Measurements from ENCODE around the gene ATR.

The ATR gene

DNA sequence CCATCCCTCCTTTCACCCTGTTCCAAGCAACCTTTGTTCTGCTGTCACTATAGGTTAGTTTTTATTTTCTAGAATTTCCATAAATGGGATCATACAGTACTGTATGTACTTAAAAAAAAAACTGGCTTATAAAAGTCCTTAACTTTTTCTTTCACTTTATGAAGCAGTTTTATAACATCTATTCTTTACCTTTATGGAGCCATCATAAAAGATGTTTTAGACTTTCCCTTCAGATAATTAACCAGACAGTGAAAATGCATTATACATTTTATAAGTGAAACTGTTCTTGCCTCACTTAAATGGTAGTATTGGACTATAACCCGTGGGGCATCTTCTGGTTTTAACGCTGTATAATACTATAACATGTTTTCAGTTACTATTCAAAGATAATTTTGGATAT lies 43.9 kb upstream of the ATR start:
- intact Hi-C loops (cut with DNase I; ENCODE audit: low total_unique reads): no loop called here
- no peaks in the 10 kb centered on the region for H3K36me3 ChIP-seq
- H3K4me3 ChIP-seq: no peak overlapping the region
- H3K9me3 ChIP-seq: no peaks in the 10 kb centered on the region
- no peaks in the 10 kb centered on the region for H3K4me1 ChIP-seq
- no peak overlapping the region for H3K27ac ChIP-seq
- TF ChIP-seq, protein P1, sequence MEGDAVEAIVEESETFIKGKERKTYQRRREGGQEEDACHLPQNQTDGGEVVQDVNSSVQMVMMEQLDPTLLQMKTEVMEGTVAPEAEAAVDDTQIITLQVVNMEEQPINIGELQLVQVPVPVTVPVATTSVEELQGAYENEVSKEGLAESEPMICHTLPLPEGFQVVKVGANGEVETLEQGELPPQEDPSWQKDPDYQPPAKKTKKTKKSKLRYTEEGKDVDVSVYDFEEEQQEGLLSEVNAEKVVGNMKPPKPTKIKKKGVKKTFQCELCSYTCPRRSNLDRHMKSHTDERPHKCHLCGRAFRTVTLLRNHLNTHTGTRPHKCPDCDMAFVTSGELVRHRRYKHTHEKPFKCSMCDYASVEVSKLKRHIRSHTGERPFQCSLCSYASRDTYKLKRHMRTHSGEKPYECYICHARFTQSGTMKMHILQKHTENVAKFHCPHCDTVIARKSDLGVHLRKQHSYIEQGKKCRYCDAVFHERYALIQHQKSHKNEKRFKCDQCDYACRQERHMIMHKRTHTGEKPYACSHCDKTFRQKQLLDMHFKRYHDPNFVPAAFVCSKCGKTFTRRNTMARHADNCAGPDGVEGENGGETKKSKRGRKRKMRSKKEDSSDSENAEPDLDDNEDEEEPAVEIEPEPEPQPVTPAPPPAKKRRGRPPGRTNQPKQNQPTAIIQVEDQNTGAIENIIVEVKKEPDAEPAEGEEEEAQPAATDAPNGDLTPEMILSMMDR (IDR thresholded peaks at IDR 0.05): no peak
- no peaks in the 10 kb centered on the region for H3K27me3 ChIP-seq
- no peak for DNase-seq

DNA sequence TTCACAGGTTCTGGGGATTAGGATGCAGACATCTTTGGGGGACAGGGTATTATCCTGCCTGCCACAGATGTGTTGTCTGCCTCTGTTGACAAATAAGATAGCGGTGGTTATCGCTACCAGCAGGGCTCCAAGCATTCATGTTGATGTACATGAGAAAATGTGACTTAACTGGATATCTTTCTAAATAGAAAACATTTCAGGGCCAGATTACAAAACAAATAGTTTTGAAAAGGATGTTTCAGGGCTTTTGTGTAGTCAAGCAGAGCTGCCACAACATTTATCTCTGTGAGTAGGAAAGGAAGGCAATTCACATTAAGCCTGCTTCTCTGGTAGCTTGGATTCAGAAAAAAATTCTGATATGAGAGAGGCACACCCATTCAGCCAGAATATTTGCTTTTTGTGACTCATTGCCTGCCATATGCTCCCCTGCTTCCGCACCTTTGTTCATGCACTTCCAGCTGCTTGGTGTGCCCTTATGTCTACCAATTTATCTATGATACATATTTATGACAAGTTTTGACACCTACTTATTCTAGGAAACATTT lies 40.5 kb upstream of the ATR start:
- no peak for DNase-seq
- TF ChIP-seq, protein P1 (IDR thresholded peaks at IDR 0.05): no peak
- H3K4me3 ChIP-seq: no peak overlapping the region
- intact Hi-C loops (cut with DNase I; ENCODE audit: low total_unique reads): no loop called here
- no peaks in the 10 kb centered on the region for H3K9me3 ChIP-seq
- H3K4me1 ChIP-seq: no peaks in the 10 kb centered on the region
- H3K36me3 ChIP-seq: no peaks in the 10 kb centered on the region
- no peaks in the 10 kb centered on the region for H3K27me3 ChIP-seq
- no peak overlapping the region for H3K27ac ChIP-seq

DNA sequence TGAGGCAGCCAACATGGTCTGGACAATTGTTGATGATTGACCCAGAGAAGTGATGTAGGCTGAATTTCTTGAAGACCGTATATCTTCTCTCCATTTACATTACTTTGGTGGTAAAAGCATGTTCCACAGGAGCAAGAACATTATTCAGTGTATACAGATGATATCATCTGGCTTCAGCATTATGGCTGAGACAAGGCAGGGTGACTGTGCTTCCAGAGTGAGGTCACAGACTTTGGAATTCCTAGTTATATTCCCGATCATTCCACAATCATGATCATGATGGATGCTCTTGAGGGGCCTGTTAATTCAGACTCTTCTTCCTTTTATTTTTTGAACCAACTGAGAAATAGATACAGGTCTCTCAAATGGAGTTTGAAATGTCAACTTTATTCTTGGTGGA lies 36.6 kb upstream of the ATR start:
- Histone ChIP-seq H3K27ac (no peak overlapping the region), H3K36me3 (no peaks in the 10 kb centered on the region), H3K27me3 (no peaks in the 10 kb centered on the region), H3K4me1 (no peaks in the 10 kb centered on the region), H3K4me3 (no peak overlapping the region), H3K9me3 (no peaks in the 10 kb centered on the region)
- DNase-seq: no peak
- intact Hi-C loops (cut with DNase I; ENCODE audit: low total_unique reads): no loop called here
- TF ChIP-seq, protein P1 (IDR thresholded peaks at IDR 0.05): no peak

DNA sequence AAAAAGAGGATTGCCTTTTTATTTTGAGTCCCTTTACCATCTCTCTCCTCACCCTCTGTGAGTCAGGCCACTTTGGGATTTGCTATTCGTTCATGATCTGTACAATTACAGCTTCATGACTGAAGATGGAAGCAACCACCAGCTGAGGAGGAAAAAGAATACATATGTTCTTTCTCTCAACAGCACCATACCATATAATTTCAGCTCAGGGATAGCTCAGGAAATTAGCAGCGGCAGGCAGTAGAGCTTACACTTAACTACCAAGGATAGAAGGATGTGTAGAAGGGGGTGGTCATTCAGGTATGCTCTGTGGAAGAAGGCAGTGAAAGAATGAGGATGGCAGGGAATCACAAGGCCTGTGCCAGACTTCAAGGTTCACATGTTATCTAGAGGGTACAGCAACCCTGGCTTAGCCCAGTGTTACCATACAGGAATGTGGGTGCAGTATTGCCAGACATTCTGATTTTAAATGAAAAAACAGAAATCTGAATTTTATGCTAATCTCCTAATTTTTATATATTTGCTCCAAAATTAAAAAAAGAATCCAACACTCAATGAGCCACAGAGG lies 35.6 kb upstream of the ATR start:
- H3K4me3 ChIP-seq: no peak overlapping the region
- TF ChIP-seq, protein P1 (IDR thresholded peaks at IDR 0.05): no peak
- no peak overlapping the region for H3K27ac ChIP-seq
- no peaks in the 10 kb centered on the region for H3K27me3 ChIP-seq
- H3K9me3 ChIP-seq: no peaks in the 10 kb centered on the region
- H3K36me3 ChIP-seq: no peaks in the 10 kb centered on the region
- H3K4me1 ChIP-seq: no peaks in the 10 kb centered on the region
- intact Hi-C loops (cut with DNase I; ENCODE audit: low total_unique reads): no loop called here
- no peak for DNase-seq

DNA sequence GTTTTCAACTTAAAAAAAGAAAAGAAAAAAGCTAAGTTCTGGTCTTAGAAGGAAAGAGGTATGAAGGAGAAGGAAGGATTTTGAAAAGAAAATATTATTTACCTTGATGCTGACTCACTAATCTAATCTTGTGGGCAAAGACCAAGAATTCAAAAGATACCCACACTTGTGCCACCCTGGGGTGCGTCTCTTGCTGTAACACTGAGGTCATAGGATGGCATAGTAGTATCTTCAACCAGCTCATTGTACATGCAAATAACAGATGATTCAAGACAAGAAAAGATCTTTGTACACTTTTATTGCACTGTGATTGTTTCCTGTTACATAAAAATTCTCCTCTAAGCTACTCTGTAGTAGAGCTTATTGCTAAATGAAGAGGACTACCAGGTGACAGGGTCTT lies 35.0 kb upstream of the ATR start:
- no peaks in the 10 kb centered on the region for H3K4me1 ChIP-seq
- H3K4me3 ChIP-seq: no peak overlapping the region
- H3K9me3 ChIP-seq: no peaks in the 10 kb centered on the region
- TF ChIP-seq, protein P1 (IDR thresholded peaks at IDR 0.05): no peak
- no peaks in the 10 kb centered on the region for H3K36me3 ChIP-seq
- H3K27ac ChIP-seq: no peak overlapping the region
- intact Hi-C loops (cut with DNase I; ENCODE audit: low total_unique reads): no loop called here
- no peak for DNase-seq
- H3K27me3 ChIP-seq: no peaks in the 10 kb centered on the region

DNA sequence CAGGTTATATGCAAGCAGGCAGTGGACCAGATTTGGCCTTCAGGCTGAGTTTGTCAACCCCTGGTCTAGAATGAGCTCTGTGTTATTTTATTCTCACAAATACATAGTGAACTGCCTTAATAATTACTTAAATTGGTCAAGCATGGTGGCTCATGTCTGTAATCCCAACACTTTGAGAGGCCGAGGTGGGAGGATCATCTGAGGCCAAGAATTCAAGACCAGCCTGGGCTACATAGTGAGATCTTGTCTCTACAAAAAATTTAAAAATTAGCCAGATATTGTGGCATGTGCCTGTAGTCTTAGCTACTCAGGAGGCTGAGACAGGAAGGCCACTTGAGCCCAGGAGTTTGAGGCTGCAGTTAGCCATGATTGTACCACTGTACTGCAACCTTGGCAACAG lies 32.7 kb upstream of the ATR start:
- intact Hi-C loops (cut with DNase I; ENCODE audit: low total_unique reads): no loop called here
- no peaks in the 10 kb centered on the region for H3K27me3 ChIP-seq
- TF ChIP-seq, protein P1 (IDR thresholded peaks at IDR 0.05): no peak
- no peak overlapping the region for H3K4me3 ChIP-seq
- no peak overlapping the region for H3K27ac ChIP-seq
- H3K9me3 ChIP-seq: no peaks in the 10 kb centered on the region
- no peak for DNase-seq
- no peaks in the 10 kb centered on the region for H3K36me3 ChIP-seq
- H3K4me1 ChIP-seq: no peaks in the 10 kb centered on the region
